Fibroblast of lung (primary cell): ENCODE results near the gene DNMT3A.

Source experiments
- CTCF ChIP-seq, 2 donors: IDR thresholded peaks in 1 of 2; conservative IDR thresholded peaks in 1 of 2; 1 replicate in 1 of 2; 2 replicates in 1 of 2; pipeline ENCODE4 v1.5.1; 2011 to 2012; ENCODE audit warnings: low read length in 2 of 2, control low read depth in 1 of 2, inconsistent platforms in 1 of 2, low read depth in 1 of 2, mild to moderate bottlenecking in 1 of 2
- EZH2 ChIP-seq: IDR thresholded peaks from 2 replicates; pipeline ENCODE4 v1.5.1; 2012; ENCODE audit warnings: low read length, control low read depth, mild to moderate bottlenecking; ENCODE audit errors: missing control alignments

- TF ChIP-seq CTCF (conservative IDR thresholded peaks at IDR 0.05 in 1 of 2, IDR thresholded peaks at IDR 0.05 in 1 of 2; ENCODE audit: low read depth in 1 of 2, low read length in 2 of 2) (no peak), EZH2 (no peak)
These were observed 107.0 kb downstream of the DNMT3A start for GRCh38 chr2:25234738-25235137.
